Upper lobe of right lung (tissue), 1 donor: ENCODE data around the gene TRA2A. TPM values are rescaled to one million over a fixed set of nuclear protein-coding genes. Genes with fewer than 3 reads are reported as not detected.

ENCODE experiments used
- ATAC-seq: fragments of 200-7000 bp; cut with Tn5 transposase; one replicate; pipeline ENCODE4 v1.9.1; 2020; ENCODE audit warnings: mild to moderate bottlenecking, moderate library complexity
- DNase-seq: peaks from one replicate; pipeline ENCODE4 v3.0.0-alpha.2; 2020
- H3K27ac ChIP-seq: fragments of 200-600 bp; one replicate; pipeline ENCODE4 v1.8.0; 2022
- H3K27me3 ChIP-seq: fragments of 200-600 bp; one replicate; pipeline ENCODE4 v1.8.0; 2022; ENCODE audit warnings: mild to moderate bottlenecking
- H3K36me3 ChIP-seq: fragments of 200-600 bp; one replicate; pipeline ENCODE4 v1.8.0; 2022
- H3K4me1 ChIP-seq: fragments of 200-600 bp; one replicate; pipeline ENCODE4 v1.8.0; 2022
- H3K4me3 ChIP-seq: fragments of 200-600 bp; one replicate; pipeline ENCODE4 v1.8.0; 2022; ENCODE audit warnings: mild to moderate bottlenecking
- H3K9me3 ChIP-seq: fragments of 200-600 bp; one replicate; pipeline ENCODE4 v1.8.0; 2022
- intact Hi-C: fragments of 100-400 bp; cut with DNase I; formaldehyde crosslinking; loops from one replicate; pipeline ENCODE4 v1.11.0; 2022
- total RNA-seq: library from RNA; stranded (reverse); fragmentation: NEBNext Ultra II Directional; extraction: Animal tissue kit (Norgen Biotek cat#: 25700); gene quantifications from one replicate; pipeline ENCODE4 v1.2.1, GENCODE V29; 2021
- TF ChIP-seq, protein P1 (sequence below): fragments of 200-600 bp; IDR thresholded peaks from one replicate; pipeline ENCODE4 v1.8.0; 2022; ENCODE audit warnings: antibody characterized with exemption
- donor health status: DM: no; HTN: yes; CAD: no; lungs with severe emphysema.

Gene TRA2A
- total RNA-seq, 1 donor from 2014 or later: 71.6 TPM

DNA sequence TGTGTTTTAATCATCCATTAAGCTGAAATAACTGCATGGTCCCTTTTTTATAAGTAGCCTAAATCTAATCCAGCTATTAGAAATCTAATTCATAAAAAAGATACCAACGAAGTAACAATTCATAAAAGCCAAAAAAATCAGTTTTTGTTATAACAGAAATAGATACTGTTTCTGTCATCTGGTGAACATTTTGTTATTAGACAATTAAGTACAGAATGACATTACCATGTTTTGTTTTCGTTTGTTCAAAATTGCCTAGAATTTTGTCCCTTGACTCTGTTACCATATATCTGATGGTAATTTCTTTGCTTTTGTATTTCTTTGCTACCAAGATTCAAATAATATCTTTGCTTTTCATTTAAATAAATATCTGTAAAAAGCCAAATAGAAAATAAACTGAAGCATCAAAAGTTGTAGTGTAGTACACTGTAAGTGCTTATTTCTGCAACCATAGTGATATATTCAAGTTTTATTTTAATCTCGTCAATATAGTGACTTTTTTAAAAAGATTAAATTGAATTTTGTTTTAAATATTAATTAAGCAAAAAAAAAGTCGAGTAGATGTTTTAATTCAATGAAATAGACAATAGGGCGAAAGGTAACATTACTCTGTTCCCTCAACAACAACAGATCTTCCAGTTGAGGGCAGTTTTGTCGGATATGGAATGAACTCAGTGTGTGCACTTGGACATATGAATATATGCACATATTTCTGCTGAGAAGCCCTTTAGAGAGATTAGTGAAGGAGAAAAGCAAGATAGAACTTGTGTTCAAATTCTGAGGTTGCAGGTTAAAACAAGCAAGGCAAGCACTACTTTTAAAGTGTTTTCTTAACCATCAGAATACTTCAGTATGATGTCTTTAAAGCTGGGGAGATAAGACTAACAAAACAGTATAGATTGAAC, 53.6 kb downstream of the TRA2A start:
- TF ChIP-seq, protein P1, sequence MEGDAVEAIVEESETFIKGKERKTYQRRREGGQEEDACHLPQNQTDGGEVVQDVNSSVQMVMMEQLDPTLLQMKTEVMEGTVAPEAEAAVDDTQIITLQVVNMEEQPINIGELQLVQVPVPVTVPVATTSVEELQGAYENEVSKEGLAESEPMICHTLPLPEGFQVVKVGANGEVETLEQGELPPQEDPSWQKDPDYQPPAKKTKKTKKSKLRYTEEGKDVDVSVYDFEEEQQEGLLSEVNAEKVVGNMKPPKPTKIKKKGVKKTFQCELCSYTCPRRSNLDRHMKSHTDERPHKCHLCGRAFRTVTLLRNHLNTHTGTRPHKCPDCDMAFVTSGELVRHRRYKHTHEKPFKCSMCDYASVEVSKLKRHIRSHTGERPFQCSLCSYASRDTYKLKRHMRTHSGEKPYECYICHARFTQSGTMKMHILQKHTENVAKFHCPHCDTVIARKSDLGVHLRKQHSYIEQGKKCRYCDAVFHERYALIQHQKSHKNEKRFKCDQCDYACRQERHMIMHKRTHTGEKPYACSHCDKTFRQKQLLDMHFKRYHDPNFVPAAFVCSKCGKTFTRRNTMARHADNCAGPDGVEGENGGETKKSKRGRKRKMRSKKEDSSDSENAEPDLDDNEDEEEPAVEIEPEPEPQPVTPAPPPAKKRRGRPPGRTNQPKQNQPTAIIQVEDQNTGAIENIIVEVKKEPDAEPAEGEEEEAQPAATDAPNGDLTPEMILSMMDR: no peak
- Histone ChIP-seq H3K27ac (no peak overlapping the region), H3K36me3 (no peaks in the 10 kb centered on the region), H3K27me3 (peaks cover 81% of the 10 kb centered on the region), H3K4me1 (peaks cover 10% of the 10 kb centered on the region), H3K4me3 (no peak overlapping the region), H3K9me3 (no peaks in the 10 kb centered on the region)
- ATAC-seq (no peak), DNase-seq (no peak)
- intact Hi-C loops: no loop called here

DNA sequence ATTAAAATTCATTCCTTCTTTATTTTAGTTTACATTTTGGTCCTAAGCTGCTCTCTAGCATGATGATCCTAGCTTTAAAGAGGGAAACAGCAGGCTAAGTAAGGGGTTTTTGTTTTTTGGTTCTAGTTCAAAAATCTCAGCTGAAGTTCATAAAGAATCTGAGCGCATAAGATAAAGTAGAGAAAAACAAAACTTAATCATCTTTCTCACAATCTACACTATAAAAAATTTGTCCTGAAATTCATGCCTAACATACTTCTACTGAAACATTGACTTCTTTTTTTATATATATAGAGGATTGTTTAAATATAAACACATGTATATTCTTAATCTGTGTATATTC, 54.7 kb downstream of the TRA2A start:
- DNase-seq: no peak
- no peak for ATAC-seq
- Histone ChIP-seq H3K27ac (no peak overlapping the region), H3K4me3 (no peak overlapping the region), H3K9me3 (no peaks in the 10 kb centered on the region), H3K36me3 (no peaks in the 10 kb centered on the region), H3K27me3 (peaks cover 91% of the 10 kb centered on the region), H3K4me1 (peaks cover 10% of the 10 kb centered on the region)
- intact Hi-C loops: no loop called here
- TF ChIP-seq, protein P1: no peak

DNA sequence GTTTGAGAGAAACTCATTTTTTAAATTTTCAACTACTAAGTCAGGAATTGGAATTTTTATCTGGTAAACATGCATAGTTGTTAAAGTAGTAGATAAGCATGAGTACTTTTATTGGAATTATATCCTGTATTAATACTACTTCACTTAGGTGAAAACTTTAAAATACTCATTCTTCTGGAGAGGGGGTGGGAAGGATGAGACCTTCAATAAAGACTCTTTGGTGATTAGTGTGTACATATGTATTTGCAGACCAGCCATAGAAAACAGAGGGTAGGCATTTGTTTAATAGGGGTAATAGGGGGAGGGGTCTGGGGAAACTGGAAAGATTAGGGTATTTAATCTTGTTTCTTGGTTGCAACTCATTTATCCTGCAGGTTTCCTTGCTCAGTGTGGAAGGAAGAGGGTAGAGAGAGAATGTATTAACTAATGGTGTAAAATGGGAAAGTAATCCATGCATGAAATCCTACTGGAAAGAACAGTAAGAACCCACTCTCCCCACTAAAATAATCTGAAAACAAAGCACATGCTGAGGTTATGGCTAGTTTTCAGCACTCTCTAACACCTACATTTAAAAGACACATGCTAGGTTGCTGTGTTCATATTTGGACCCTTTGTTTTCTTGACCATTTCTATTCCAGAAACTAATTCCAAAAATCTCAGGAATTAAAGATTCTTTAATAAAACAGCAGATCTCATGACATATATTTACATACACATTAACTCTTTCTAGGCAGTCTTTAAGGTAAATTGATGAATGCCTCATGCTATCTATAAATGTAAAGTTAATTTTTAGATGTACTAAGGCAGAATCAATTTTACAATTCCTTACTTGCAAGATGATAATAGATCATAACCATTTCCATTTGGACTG, 55.3 kb downstream of the TRA2A start:
- Histone ChIP-seq H3K4me1 (peaks cover 10% of the 10 kb centered on the region), H3K27me3 (peaks cover 98% of the 10 kb centered on the region), H3K9me3 (no peaks in the 10 kb centered on the region), H3K27ac (no peak overlapping the region), H3K4me3 (no peak overlapping the region), H3K36me3 (no peaks in the 10 kb centered on the region)
- ATAC-seq (no peak), DNase-seq (no peak)
- TF ChIP-seq, protein P1: no peak
- intact Hi-C loops: no loop called here

DNA sequence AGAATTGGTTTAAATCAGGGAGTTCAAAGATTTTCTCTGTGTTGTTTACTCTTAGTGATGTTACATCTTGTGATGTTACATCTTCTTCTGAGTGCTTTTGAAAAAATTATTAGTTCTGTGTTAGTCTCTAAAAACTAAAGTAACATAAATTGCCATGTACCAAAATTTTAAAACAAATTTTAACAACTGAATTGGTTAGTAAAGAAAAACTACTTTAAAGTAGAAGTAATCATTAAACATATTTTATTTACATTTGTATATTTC, 56.3 kb downstream of the TRA2A start:
- H3K9me3 ChIP-seq: no peaks in the 10 kb centered on the region
- no peaks in the 10 kb centered on the region for H3K36me3 ChIP-seq
- intact Hi-C loops: no loop called here
- ATAC-seq (no peak), DNase-seq (no peak)
- H3K27ac ChIP-seq: no peak overlapping the region
- H3K27me3 ChIP-seq: peaks cover 99% of the 10 kb centered on the region
- H3K4me1 ChIP-seq: peaks cover 17% of the 10 kb centered on the region
- TF ChIP-seq, protein P1: no peak
- no peak overlapping the region for H3K4me3 ChIP-seq

DNA sequence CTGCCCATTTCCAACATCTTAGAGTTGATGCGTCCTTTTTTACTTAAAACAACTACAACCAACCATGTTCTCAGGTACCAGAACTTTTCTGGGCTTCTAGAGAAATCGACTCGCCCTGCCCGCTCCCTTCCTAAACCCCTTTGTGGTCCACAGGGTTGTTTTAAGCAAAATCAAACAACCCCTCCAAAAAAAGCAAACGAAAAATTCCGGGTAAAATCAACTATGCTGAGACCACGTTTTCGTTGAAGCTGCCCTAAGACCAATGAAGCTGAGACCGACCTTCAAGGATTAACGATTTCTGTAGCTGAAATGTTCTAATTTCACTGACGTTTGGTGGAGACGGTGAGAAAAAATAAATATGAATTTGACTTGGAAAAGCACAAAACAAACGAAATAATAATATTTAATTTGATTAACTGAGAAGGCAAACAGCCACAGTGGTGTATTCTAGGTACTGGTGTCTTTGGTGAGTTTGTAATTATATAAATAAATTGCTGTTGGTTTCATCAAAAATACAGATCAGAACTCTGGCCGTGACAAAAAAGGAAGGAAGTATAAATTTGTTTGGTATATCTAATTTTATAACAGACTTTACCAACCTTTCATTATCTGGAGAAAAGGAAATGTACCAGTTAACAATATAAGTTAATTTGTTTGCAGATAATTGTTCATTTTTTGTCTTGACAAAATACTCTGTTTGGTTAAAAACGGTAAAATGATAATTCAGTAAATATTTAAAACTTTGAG, 56.8 kb downstream of the TRA2A start:
- Histone ChIP-seq H3K27ac (no peak overlapping the region), H3K4me3 (no peak overlapping the region), H3K27me3 (peaks cover 99% of the 10 kb centered on the region), H3K4me1 (peaks cover 22% of the 10 kb centered on the region), H3K36me3 (no peaks in the 10 kb centered on the region), H3K9me3 (no peaks in the 10 kb centered on the region)
- TF ChIP-seq, protein P1: no peak
- no peak for DNase-seq
- no peak for ATAC-seq
- intact Hi-C loops: no loop called here
